ENCODE data around the gene PHLDB3. TPM values are rescaled to one million over a fixed set of nuclear protein-coding genes. Genes with fewer than 3 reads are reported as not detected.
"Not testable (repeated sequence)": the region's sequence is repeated elsewhere in the genome, so short reads cannot be mapped to it uniquely, and the experiment has no call there.

The PHLDB3 gene
- total RNA-seq, 1 experiment from 2014 or later: 5.6 TPM

DNA sequence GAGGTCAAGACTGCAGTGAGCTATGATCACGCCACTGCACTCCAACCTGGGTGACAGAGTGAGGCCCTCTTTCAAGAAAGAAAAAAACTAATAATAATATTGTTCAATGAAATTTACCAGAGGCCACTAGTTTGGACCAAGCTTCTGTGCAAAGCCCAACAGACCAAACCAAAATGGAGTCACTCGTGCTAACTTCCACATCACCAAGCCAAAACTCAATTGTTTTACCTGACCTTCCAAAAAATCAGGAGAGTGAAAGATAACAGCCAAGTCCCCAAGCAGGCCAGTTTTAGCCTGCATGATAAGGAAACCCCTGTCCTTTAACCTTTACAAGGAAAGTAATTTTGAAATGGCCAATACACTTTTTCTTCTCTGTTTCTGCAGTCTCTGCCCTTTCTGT lies 59.1 kb downstream of the PHLDB3 start:
- H3K9me3 ChIP-seq (ENCODE audit: low read length): no peaks in the 10 kb centered on the region
- no peaks in the 10 kb centered on the region for H3K27me3 ChIP-seq (ENCODE audit: low read length)
- no peak overlapping the region for H3K27ac ChIP-seq (ENCODE audit: low read length)
- no peaks in the 10 kb centered on the region for H3K4me1 ChIP-seq (ENCODE audit: low read length)
- H3K9ac ChIP-seq (ENCODE audit: low read length): no peak overlapping the region
- H3K36me3 ChIP-seq (ENCODE audit: insufficient read depth, low read length): no peaks in the 10 kb centered on the region
- H3K4me3 ChIP-seq (ENCODE audit: low read length): no peak overlapping the region
- H4K20me1 ChIP-seq (ENCODE audit: insufficient read depth, low read depth, low read length): no peaks in the 10 kb centered on the region
- no peak for DNase-seq
- no peaks in the 10 kb centered on the region for H3K79me2 ChIP-seq (ENCODE audit: low read length)
- H3K4me2 ChIP-seq (ENCODE audit: low read depth, low read length, poor library complexity, severe bottlenecking): no peak overlapping the region
- no peaks in the 10 kb centered on the region for H3K9me2 ChIP-seq (replicated peaks; ENCODE audit: insufficient read depth, low read length)
- H2AFZ ChIP-seq (ENCODE audit: low read length): no peak overlapping the region

DNA sequence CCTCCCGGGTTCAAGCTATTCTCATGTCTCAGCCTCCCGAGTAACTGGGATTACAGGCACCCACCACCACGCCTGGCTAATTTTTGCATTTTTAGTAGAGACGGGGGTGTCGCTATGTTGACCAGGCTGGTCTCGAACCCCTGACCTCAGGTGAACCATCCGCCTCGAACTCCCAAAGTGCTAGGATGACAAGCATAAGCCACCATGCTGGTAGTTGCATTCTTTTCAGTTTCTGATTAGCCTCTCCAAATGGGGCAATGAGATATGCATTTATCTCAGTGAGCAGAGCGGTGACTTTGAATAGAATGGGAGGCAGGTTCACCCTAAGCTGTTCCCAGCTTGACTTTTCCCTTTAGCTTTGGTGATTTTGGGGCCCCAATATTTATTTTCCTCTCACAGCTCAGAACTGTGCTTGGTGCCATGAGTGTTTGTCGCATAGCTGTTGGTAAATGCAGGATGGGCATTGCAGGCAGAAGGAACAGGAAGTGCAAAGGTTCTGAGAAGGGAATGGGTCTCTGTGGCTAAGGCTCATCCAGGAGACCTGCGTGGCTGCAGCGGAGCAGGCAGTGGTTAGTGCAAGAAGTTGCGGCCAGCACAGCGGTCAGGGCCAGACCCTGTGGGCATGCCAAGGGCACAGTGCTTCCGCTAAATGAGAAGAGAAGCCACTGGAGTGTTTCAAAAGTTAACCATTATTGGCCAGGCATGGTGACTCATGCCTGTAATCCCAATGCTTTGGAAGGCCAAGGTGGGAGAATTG lies 59.8 kb downstream of the PHLDB3 start:
- no peaks in the 10 kb centered on the region for H4K20me1 ChIP-seq (ENCODE audit: insufficient read depth, low read depth, low read length)
- H3K9ac ChIP-seq (ENCODE audit: low read length): no peak overlapping the region
- no peak overlapping the region for H3K4me2 ChIP-seq (ENCODE audit: low read depth, low read length, poor library complexity, severe bottlenecking)
- DNase-seq: no peak
- H2AFZ ChIP-seq (ENCODE audit: low read length): no peak overlapping the region
- no peaks in the 10 kb centered on the region for H3K36me3 ChIP-seq (ENCODE audit: insufficient read depth, low read length)
- H3K4me1 ChIP-seq (ENCODE audit: low read length): no peaks in the 10 kb centered on the region
- no peaks in the 10 kb centered on the region for H3K27me3 ChIP-seq (ENCODE audit: low read length)
- H3K9me2 ChIP-seq (replicated peaks; ENCODE audit: insufficient read depth, low read length): no peaks in the 10 kb centered on the region
- H3K4me3 ChIP-seq (ENCODE audit: low read length): no peak overlapping the region
- no peaks in the 10 kb centered on the region for H3K9me3 ChIP-seq (ENCODE audit: low read length)
- no peak overlapping the region for H3K27ac ChIP-seq (ENCODE audit: low read length)
- H3K79me2 ChIP-seq (ENCODE audit: low read length): no peaks in the 10 kb centered on the region

DNA sequence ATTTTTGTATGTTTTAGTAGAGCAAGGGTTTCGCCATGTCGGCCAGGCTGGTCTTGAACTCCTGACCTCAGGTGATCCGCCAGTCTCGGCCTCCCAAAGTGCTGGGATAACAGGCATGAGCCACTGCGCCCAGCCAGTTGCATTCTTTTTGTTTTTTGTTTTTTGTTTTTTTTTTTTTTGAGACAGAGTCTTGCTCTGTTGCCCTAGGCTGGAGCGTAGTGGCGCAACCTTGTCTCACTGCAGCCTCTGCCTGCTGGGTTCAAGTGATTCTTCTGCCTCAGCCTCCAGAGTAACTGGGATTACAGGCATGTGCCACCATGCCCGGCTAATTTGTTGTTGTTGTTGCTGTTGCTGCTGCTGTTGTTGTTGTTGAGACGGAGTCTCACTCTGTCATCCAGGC lies 60.5 kb downstream of the PHLDB3 start:
- H4K20me1 ChIP-seq (ENCODE audit: insufficient read depth, low read depth, low read length); H3K4me3 ChIP-seq (ENCODE audit: low read length); H3K4me1 ChIP-seq (ENCODE audit: low read length); H3K9me3 ChIP-seq (ENCODE audit: low read length); H2AFZ ChIP-seq (ENCODE audit: low read length); H3K27ac ChIP-seq (ENCODE audit: low read length); DNase-seq; H3K79me2 ChIP-seq (ENCODE audit: low read length); H3K9me2 ChIP-seq (replicated peaks; ENCODE audit: insufficient read depth, low read length); H3K27me3 ChIP-seq (ENCODE audit: low read length); H3K9ac ChIP-seq (ENCODE audit: low read length); H3K4me2 ChIP-seq (ENCODE audit: low read depth, low read length, poor library complexity, severe bottlenecking); H3K36me3 ChIP-seq (ENCODE audit: insufficient read depth, low read length): not testable (repeated sequence)

DNA sequence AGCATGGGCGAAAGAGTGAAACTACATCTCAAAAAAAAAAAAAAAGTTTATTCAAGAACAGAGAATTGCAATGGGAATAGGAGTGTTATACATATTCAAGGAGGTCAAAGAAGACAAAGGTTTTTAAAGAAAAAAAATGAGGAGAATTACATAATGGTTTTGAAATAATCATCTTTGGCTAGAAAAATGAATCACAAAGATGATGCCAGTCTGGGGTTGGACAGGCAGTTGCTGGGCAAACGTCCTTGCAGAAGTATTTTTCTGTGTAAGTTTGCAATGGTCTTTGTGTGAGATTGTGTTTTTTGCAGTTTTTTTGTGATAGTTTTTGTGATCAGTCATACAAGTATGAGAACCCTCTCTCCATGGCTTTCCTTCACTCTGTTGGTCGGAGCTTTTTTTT lies 62.8 kb downstream of the PHLDB3 start:
- Histone ChIP-seq H3K4me3 (ENCODE audit: low read length) (no peak overlapping the region), H2AFZ (ENCODE audit: low read length) (no peak overlapping the region), H3K9ac (ENCODE audit: low read length) (no peak overlapping the region), H3K9me3 (ENCODE audit: low read length) (no peaks in the 10 kb centered on the region), H3K27ac (ENCODE audit: low read length) (no peak overlapping the region), H3K4me2 (ENCODE audit: low read depth, low read length, poor library complexity, severe bottlenecking) (no peak overlapping the region), H3K79me2 (ENCODE audit: low read length) (no peaks in the 10 kb centered on the region), H3K4me1 (ENCODE audit: low read length) (no peaks in the 10 kb centered on the region), H3K36me3 (ENCODE audit: insufficient read depth, low read length) (no peaks in the 10 kb centered on the region), H3K27me3 (ENCODE audit: low read length) (no peaks in the 10 kb centered on the region), H4K20me1 (ENCODE audit: insufficient read depth, low read depth, low read length) (no peaks in the 10 kb centered on the region), H3K9me2 (replicated peaks; ENCODE audit: insufficient read depth, low read length) (no peaks in the 10 kb centered on the region)
- DNase-seq: no peak

DNA sequence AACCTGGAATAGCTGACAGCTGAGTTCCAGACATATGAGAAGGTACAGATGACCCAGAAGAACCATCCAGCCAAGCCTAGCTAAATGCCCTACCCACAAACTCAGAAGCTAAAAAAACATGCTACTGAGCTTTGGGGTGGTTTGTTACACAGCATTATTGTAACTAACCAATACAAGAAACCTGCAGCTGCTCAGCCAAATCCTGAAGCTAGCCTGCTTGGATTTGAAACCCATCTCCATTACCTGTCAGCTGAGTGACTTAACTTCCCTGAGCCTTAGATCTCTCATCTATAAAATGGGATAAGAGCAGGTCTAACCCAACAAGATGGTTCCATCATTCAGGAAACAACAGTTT lies 64.9 kb downstream of the PHLDB3 start:
- H2AFZ ChIP-seq (ENCODE audit: low read length): no peak overlapping the region
- H3K9ac ChIP-seq (ENCODE audit: low read length): no peak overlapping the region
- H4K20me1 ChIP-seq (ENCODE audit: insufficient read depth, low read depth, low read length): no peaks in the 10 kb centered on the region
- no peaks in the 10 kb centered on the region for H3K9me2 ChIP-seq (replicated peaks; ENCODE audit: insufficient read depth, low read length)
- no peaks in the 10 kb centered on the region for H3K4me1 ChIP-seq (ENCODE audit: low read length)
- no peak for DNase-seq
- no peak overlapping the region for H3K27ac ChIP-seq (ENCODE audit: low read length)
- H3K36me3 ChIP-seq (ENCODE audit: insufficient read depth, low read length): no peaks in the 10 kb centered on the region
- H3K9me3 ChIP-seq (ENCODE audit: low read length): no peaks in the 10 kb centered on the region
- H3K79me2 ChIP-seq (ENCODE audit: low read length): no peaks in the 10 kb centered on the region
- H3K4me2 ChIP-seq (ENCODE audit: low read depth, low read length, poor library complexity, severe bottlenecking): no peak overlapping the region
- H3K27me3 ChIP-seq (ENCODE audit: low read length): no peaks in the 10 kb centered on the region
- H3K4me3 ChIP-seq (ENCODE audit: low read length): no peak overlapping the region

DNA sequence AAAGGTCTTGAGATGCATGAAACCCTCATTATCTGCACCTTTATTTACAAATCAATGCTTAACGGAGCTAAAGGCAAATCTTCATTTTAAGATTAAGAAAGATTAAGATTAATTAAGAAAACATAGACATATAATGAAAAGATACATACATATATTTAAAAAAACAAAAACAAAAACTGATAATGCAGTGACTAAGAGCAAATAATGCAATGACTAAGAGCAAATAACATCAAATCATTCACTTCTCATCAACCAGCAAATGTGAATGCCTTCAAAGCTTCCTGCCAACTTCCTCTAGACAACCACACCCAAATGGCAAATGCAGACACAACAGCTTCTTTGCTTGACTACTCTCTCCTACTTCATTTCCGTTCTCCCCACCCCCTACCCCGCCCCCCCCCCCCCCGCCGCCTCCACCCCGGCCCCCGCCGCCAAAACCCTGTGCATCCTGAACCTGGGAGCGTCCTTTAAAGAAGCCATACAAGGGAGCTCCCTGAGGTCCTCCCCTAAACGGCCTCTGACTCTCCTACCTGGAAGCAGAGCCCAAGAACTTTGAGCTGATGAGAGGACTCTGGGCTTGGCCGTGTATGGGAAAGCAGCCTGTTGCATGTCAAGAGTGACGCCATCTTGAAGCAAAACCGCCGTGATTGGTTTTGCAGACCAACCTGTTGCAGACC lies 65.4 kb downstream of the PHLDB3 start:
- Histone ChIP-seq H2AFZ (ENCODE audit: low read length) (no peak overlapping the region), H4K20me1 (ENCODE audit: insufficient read depth, low read depth, low read length) (no peaks in the 10 kb centered on the region), H3K4me3 (ENCODE audit: low read length) (no peak overlapping the region), H3K9ac (ENCODE audit: low read length) (no peak overlapping the region), H3K9me2 (replicated peaks; ENCODE audit: insufficient read depth, low read length) (no peaks in the 10 kb centered on the region), H3K27me3 (ENCODE audit: low read length) (no peaks in the 10 kb centered on the region), H3K79me2 (ENCODE audit: low read length) (no peaks in the 10 kb centered on the region), H3K36me3 (ENCODE audit: insufficient read depth, low read length) (no peaks in the 10 kb centered on the region), H3K4me2 (ENCODE audit: low read depth, low read length, poor library complexity, severe bottlenecking) (no peak overlapping the region), H3K4me1 (ENCODE audit: low read length) (no peaks in the 10 kb centered on the region), H3K27ac (ENCODE audit: low read length) (no peak overlapping the region), H3K9me3 (ENCODE audit: low read length) (no peaks in the 10 kb centered on the region)
- no peak for DNase-seq

DNA sequence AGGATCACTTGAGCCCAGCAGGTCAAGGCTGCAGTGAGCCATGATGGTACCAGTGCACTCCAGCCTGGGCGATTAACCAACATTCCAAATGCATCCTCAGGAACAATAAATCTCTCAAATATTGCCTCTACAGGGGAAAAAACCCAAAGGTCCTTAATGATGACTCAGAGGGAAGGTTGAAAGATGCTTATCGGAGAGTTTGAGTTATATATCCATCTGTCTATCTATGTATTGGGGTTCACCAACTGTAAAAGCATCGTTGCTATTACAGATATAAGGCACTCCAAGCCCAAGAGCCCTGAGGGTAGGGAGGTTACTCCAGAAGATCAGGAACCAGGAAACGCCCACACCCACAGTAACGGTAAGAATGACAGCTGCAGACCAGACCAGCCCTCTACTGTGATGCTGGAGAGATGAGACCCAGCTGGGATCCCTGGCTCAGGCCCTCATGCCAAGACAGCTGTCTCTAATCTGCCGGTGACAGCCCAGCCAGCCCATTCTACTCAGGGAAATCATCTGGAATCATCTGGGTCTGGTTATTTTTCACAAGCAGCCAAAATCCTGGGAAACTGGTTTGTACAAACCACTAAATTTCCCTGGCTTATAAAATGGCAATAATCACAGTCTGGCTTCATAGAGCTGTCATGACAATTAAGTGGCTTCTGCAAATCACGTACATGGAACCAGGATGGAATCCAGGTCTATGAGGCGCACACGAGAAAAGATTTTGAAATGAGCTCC lies 66.1 kb downstream of the PHLDB3 start:
- Histone ChIP-seq H3K36me3 (ENCODE audit: insufficient read depth, low read length) (no peaks in the 10 kb centered on the region), H3K9me2 (replicated peaks; ENCODE audit: insufficient read depth, low read length) (no peaks in the 10 kb centered on the region), H3K9ac (ENCODE audit: low read length) (no peak overlapping the region), H3K4me1 (ENCODE audit: low read length) (no peaks in the 10 kb centered on the region), H3K4me2 (ENCODE audit: low read depth, low read length, poor library complexity, severe bottlenecking) (no peak overlapping the region), H2AFZ (ENCODE audit: low read length) (no peak overlapping the region), H4K20me1 (ENCODE audit: insufficient read depth, low read depth, low read length) (no peaks in the 10 kb centered on the region), H3K79me2 (ENCODE audit: low read length) (no peaks in the 10 kb centered on the region), H3K4me3 (ENCODE audit: low read length) (no peak overlapping the region), H3K27ac (ENCODE audit: low read length) (no peak overlapping the region), H3K27me3 (ENCODE audit: low read length) (no peaks in the 10 kb centered on the region), H3K9me3 (ENCODE audit: low read length) (no peaks in the 10 kb centered on the region)
- DNase-seq: no peak

DNA sequence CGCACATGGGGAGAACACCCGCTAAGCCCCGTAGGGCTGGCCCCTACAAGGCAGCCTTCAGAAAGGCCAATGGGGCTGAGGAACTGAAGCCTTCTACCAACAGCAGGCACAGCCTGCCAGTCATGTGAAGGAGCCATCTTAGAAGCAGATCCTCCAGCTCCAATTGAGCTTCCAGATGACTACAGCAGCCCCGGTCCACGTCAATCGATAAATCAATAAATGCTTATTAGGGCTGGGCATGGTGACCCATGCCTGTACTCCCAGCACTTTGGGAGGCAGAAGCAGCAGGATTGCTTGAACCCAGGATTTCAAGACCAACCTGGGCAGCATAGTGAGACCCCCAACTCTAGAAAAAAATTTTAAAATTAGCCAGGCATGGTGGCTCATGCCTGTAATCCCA lies 66.8 kb downstream of the PHLDB3 start:
- H3K36me3 ChIP-seq (ENCODE audit: insufficient read depth, low read length): no peaks in the 10 kb centered on the region
- H3K9me2 ChIP-seq (replicated peaks; ENCODE audit: insufficient read depth, low read length): no peaks in the 10 kb centered on the region
- no peaks in the 10 kb centered on the region for H3K9me3 ChIP-seq (ENCODE audit: low read length)
- H2AFZ ChIP-seq (ENCODE audit: low read length): no peak overlapping the region
- no peak overlapping the region for H3K4me3 ChIP-seq (ENCODE audit: low read length)
- no peaks in the 10 kb centered on the region for H3K4me1 ChIP-seq (ENCODE audit: low read length)
- no peaks in the 10 kb centered on the region for H3K79me2 ChIP-seq (ENCODE audit: low read length)
- no peak overlapping the region for H3K27ac ChIP-seq (ENCODE audit: low read length)
- H3K27me3 ChIP-seq (ENCODE audit: low read length): no peaks in the 10 kb centered on the region
- no peak overlapping the region for H3K4me2 ChIP-seq (ENCODE audit: low read depth, low read length, poor library complexity, severe bottlenecking)
- DNase-seq: no peak
- no peak overlapping the region for H3K9ac ChIP-seq (ENCODE audit: low read length)
- H4K20me1 ChIP-seq (ENCODE audit: insufficient read depth, low read depth, low read length): no peaks in the 10 kb centered on the region
